ENCODE data around the gene SYNE2. TPM values are rescaled to one million over a fixed set of nuclear protein-coding genes. Genes with fewer than 3 reads are reported as not detected.

SYNE2 gene
- polyA plus RNA-seq, 1 donor from 2014 or later, result 82.3 TPM

DNA sequence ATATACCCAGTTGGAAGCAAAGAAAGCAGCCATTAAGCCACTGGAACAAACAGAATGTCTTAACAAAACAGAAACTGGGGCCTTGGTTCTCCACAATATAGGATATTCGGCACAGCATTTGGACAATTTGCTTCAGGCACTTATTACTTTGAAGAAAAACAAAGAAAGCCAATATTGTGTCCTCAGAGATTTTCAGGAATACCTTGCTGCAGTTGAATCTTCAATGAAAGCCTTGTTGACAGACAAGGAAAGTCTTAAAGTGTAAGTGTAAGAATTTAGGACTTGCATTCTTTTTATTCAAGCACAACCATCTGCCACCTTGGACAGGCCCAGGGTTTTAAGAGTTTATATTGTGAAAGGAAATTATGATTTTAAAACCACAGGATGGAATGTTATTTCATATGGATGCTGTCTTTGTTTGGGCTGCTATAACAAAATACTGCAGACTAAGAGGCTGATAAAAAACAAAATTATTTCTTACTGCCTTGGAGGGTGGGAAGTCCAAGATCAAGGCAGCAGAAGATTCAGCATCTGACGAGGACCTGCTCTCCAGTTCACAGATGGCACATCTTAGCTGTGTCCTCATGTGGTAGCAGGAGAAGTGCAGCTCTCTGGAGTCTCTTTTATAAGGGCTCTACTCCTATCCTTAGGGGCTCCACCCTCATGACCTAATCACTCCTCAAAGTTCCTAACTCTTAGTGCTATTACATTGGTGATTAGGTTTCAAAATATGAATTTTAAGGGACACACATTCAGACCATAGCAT, 197.0 kb downstream of the SYNE2 start:
- Histone ChIP-seq H3K27me3 (ENCODE audit: insufficient read depth, low read depth, low read length) (no peaks in the 10 kb centered on the region), H2AFZ (ENCODE audit: low read depth, low read length) (no peak overlapping the region), H3K9me2 (ENCODE audit: insufficient read depth, low read length) (no peaks in the 10 kb centered on the region), H3K36me3 (ENCODE audit: insufficient read depth, low read length) (peaks cover 8% of the 10 kb centered on the region), H3F3A (ENCODE audit: insufficient read depth, low read length, poor library complexity, severe bottlenecking) (no peaks in the 10 kb centered on the region), H3K9me3 (ENCODE audit: low read length) (no peaks in the 10 kb centered on the region), H3K79me2 (replicated peaks; ENCODE audit: insufficient read depth, low read length) (no peaks in the 10 kb centered on the region), H3K9ac (ENCODE audit: low read length) (no peak overlapping the region), H3K4me3 (ENCODE audit: low read length) (no peak overlapping the region), H4K20me1 (ENCODE audit: insufficient read depth) (no peaks in the 10 kb centered on the region), H3K4me2 (ENCODE audit: low read length) (no peak overlapping the region), H3K27ac (ENCODE audit: low read length) (no peak overlapping the region)
- no peak for TF ChIP-seq EZH2 (IDR thresholded peaks at IDR 0.05; ENCODE audit: borderline replicate concordance, insufficient read depth, low read length, poor library complexity, severe bottlenecking)
- no peak for TF ChIP-seq MXI1 (conservative IDR thresholded peaks at IDR 0.05; ENCODE audit: poor library complexity, severe bottlenecking)
- no peak for TF ChIP-seq TAF1 (IDR thresholded peaks at IDR 0.05; ENCODE audit: low read depth)
- TF ChIP-seq, protein P1, sequence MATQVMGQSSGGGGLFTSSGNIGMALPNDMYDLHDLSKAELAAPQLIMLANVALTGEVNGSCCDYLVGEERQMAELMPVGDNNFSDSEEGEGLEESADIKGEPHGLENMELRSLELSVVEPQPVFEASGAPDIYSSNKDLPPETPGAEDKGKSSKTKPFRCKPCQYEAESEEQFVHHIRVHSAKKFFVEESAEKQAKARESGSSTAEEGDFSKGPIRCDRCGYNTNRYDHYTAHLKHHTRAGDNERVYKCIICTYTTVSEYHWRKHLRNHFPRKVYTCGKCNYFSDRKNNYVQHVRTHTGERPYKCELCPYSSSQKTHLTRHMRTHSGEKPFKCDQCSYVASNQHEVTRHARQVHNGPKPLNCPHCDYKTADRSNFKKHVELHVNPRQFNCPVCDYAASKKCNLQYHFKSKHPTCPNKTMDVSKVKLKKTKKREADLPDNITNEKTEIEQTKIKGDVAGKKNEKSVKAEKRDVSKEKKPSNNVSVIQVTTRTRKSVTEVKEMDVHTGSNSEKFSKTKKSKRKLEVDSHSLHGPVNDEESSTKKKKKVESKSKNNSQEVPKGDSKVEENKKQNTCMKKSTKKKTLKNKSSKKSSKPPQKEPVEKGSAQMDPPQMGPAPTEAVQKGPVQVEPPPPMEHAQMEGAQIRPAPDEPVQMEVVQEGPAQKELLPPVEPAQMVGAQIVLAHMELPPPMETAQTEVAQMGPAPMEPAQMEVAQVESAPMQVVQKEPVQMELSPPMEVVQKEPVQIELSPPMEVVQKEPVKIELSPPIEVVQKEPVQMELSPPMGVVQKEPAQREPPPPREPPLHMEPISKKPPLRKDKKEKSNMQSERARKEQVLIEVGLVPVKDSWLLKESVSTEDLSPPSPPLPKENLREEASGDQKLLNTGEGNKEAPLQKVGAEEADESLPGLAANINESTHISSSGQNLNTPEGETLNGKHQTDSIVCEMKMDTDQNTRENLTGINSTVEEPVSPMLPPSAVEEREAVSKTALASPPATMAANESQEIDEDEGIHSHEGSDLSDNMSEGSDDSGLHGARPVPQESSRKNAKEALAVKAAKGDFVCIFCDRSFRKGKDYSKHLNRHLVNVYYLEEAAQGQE (IDR thresholded peaks at IDR 0.05; ENCODE audit: borderline replicate concordance), result no peak
- no peak for TF ChIP-seq RAD21 (conservative IDR thresholded peaks at IDR 0.05)
- TF ChIP-seq EP300 (conservative IDR thresholded peaks at IDR 0.05; ENCODE audit: poor library complexity, severe bottlenecking), result no peak
- TF ChIP-seq POLR2AphosphoS5 (IDR thresholded peaks at IDR 0.05), result no peak
- TF ChIP-seq, protein P2, sequence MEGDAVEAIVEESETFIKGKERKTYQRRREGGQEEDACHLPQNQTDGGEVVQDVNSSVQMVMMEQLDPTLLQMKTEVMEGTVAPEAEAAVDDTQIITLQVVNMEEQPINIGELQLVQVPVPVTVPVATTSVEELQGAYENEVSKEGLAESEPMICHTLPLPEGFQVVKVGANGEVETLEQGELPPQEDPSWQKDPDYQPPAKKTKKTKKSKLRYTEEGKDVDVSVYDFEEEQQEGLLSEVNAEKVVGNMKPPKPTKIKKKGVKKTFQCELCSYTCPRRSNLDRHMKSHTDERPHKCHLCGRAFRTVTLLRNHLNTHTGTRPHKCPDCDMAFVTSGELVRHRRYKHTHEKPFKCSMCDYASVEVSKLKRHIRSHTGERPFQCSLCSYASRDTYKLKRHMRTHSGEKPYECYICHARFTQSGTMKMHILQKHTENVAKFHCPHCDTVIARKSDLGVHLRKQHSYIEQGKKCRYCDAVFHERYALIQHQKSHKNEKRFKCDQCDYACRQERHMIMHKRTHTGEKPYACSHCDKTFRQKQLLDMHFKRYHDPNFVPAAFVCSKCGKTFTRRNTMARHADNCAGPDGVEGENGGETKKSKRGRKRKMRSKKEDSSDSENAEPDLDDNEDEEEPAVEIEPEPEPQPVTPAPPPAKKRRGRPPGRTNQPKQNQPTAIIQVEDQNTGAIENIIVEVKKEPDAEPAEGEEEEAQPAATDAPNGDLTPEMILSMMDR (IDR thresholded peaks at IDR 0.05; ENCODE audit: poor library complexity, severe bottlenecking), result no peak
- no peak for TF ChIP-seq SMC3 (conservative IDR thresholded peaks at IDR 0.05; ENCODE audit: poor library complexity)

DNA sequence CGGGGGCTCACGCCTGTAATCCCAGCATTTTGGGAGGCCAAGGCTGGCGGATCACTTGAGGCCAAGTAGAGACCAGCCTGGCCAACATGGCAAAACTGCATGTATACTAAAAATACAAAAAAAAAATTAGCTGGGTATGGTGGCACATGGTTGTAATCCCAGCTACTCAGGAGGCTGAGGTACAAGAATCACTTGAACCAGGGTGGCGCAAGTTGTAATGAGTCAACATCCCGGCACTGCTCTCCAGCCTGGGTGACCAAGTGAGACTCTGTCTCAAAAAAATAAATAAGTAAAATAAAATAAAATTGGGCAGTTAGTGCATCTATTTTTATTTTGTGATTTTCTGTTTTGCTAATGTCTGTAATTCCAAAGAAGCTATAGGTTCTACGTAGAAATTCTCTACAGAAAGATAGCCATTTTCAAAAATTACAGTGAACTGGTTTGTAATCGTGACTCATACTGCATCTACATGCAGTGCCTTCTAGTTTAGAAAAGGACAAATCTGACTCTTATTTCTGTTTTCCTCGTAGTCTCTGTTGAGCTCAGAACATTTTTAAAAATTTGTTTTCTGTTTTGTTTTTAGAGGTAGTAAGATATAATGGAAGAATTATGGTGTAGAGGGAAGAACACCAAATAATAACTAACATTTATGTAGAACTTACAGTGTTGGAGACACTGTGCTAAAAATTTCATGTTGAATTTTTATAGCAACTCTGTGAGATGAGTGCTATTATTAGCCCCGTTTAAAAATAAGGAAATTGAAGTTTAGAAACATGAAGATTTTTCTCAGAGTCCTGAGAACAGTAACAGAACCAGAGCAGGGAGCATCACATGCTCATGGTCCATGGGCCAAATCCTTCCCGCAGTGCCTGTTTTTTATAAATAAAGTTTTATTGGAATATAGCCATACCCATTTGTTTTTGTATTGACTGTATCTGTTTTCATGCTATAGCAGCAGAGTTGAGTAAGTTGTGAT, 201.2 kb downstream of the SYNE2 start:
- TF ChIP-seq SMC3 (conservative IDR thresholded peaks at IDR 0.05; ENCODE audit: poor library complexity), result no peak
- no peak for TF ChIP-seq RAD21 (conservative IDR thresholded peaks at IDR 0.05)
- no peak for TF ChIP-seq POLR2AphosphoS5 (IDR thresholded peaks at IDR 0.05)
- TF ChIP-seq TAF1 (IDR thresholded peaks at IDR 0.05; ENCODE audit: low read depth), result no peak
- TF ChIP-seq, protein P2 (IDR thresholded peaks at IDR 0.05; ENCODE audit: poor library complexity, severe bottlenecking), result no peak
- TF ChIP-seq EP300 (conservative IDR thresholded peaks at IDR 0.05; ENCODE audit: poor library complexity, severe bottlenecking), result no peak
- TF ChIP-seq EZH2 (IDR thresholded peaks at IDR 0.05; ENCODE audit: borderline replicate concordance, insufficient read depth, low read length, poor library complexity, severe bottlenecking), result no peak
- no peak for TF ChIP-seq MXI1 (conservative IDR thresholded peaks at IDR 0.05; ENCODE audit: poor library complexity, severe bottlenecking)
- H3K9me2 ChIP-seq (ENCODE audit: insufficient read depth, low read length), result no peaks in the 10 kb centered on the region
- no peaks in the 10 kb centered on the region for H4K20me1 ChIP-seq (ENCODE audit: insufficient read depth)
- H3K27me3 ChIP-seq (ENCODE audit: insufficient read depth, low read depth, low read length), result no peaks in the 10 kb centered on the region
- H2AFZ ChIP-seq (ENCODE audit: low read depth, low read length), result no peak overlapping the region
- peaks cover 8% of the 10 kb centered on the region for H3K36me3 ChIP-seq (ENCODE audit: insufficient read depth, low read length)
- no peak overlapping the region for H3K4me2 ChIP-seq (ENCODE audit: low read length)
- no peaks in the 10 kb centered on the region for H3F3A ChIP-seq (ENCODE audit: insufficient read depth, low read length, poor library complexity, severe bottlenecking)
- no peaks in the 10 kb centered on the region for H3K9me3 ChIP-seq (ENCODE audit: low read length)
- no peak overlapping the region for H3K4me3 ChIP-seq (ENCODE audit: low read length)
- no peak overlapping the region for H3K27ac ChIP-seq (ENCODE audit: low read length)
- no peaks in the 10 kb centered on the region for H3K79me2 ChIP-seq (replicated peaks; ENCODE audit: insufficient read depth, low read length)
- H3K9ac ChIP-seq (ENCODE audit: low read length), result no peak overlapping the region

Measured in neural cell (in vitro differentiated cells).